Measurements from ENCODE around the gene ABHD12.

GRCh38 chr20:25437153-25437581 lies 46.5 kb upstream of the ABHD12 start:
- TF ChIP-seq CTCF (conservative IDR thresholded peaks at IDR 0.05; ENCODE audit: low read depth, low read length) (no peak), EZH2phosphoT487 (IDR thresholded peaks at IDR 0.05; ENCODE audit: borderline replicate concordance, low read length) (no peak)

Measured in PC-3 (cell line).